Lung (tissue), 12 donors: ENCODE measurements around the gene ARMC7. TPM values are rescaled to one million over a fixed set of nuclear protein-coding genes. Genes with fewer than 3 reads are reported as not detected.

Experiments
- ATAC-seq: fragments of 200-7000 bp; cut with Tn5 transposase; one replicate; pipeline ENCODE4 v1.9.1; 2020; ENCODE audit warnings: moderate number of reproducible peaks; ENCODE audit not compliant: insufficient read depth, low FRiP score
- DNase-seq, 3 donors: peaks; one replicate each; pipeline ENCODE4 v3.0.0-alpha.2; 2013 to 2017
- H3K27ac ChIP-seq, 2 donors: one replicate each; pipeline ENCODE4 v1.5.1; 2013; ENCODE audit warnings: mild to moderate bottlenecking in 2 of 2, moderate library complexity in 2 of 2, control low read depth in 1 of 2, inconsistent platforms in 1 of 2, low read depth in 1 of 2, low read length in 1 of 2
- H3K27me3 ChIP-seq, 3 donors: one replicate each; pipeline ENCODE4 v1.5.1; 2013; ENCODE audit warnings: low read length in 2 of 3; ENCODE audit not compliant: control insufficient read depth in 3 of 3, insufficient read depth in 3 of 3
- H3K36me3 ChIP-seq, 4 donors: one replicate each; pipeline ENCODE4 v1.5.1; 2013; ENCODE audit warnings: low read length in 4 of 4, mild to moderate bottlenecking in 1 of 4, moderate library complexity in 1 of 4; ENCODE audit not compliant: control insufficient read depth in 4 of 4, insufficient read depth in 4 of 4
- H3K4me1 ChIP-seq, 5 donors: one replicate each; pipeline ENCODE4 v1.5.1; 2013; ENCODE audit warnings: low read length in 5 of 5, mild to moderate bottlenecking in 2 of 5, moderate library complexity in 1 of 5; ENCODE audit not compliant: control insufficient read depth in 5 of 5, insufficient read depth in 5 of 5
- H3K4me3 ChIP-seq: one replicate; pipeline ENCODE4 v1.5.1; 2013; ENCODE audit warnings: mild to moderate bottlenecking, control low read depth, moderate library complexity
- H3K9ac ChIP-seq, 2 donors: one replicate each; pipeline ENCODE4 v1.5.1; 2013; ENCODE audit warnings: low read length in 2 of 2, control low read depth in 1 of 2; ENCODE audit not compliant: insufficient read depth in 1 of 2
- H3K9me3 ChIP-seq, 4 donors: one replicate each; pipeline ENCODE4 v1.5.1; 2013; ENCODE audit warnings: low read length in 3 of 4, mild to moderate bottlenecking in 1 of 4, moderate library complexity in 1 of 4; ENCODE audit not compliant: control insufficient read depth in 4 of 4, insufficient read depth in 3 of 4
- WGBS, 2 donors: extraction: QIAGEN DNeasy Blood & Tissue Kit; methylation state at CpG; one replicate each; pipeline ENCODE4 v1.1.7; 2013; 5-methylcytosine and 5-hydroxymethylcytosine counted together
- polyA plus RNA-seq, 2 donors: library from polyadenylated mRNA; stranded (reverse); fragments of 200-250 nt; gene quantifications; one replicate each; pipeline ENCODE4 v1.2.1, GENCODE V29; 2013
- total RNA-seq, 2 donors: library from RNA; depleted of rRNA in 1 of 2; stranded (reverse); fragments of >200 nt in 1 of 2; gene quantifications; one replicate each; pipeline ENCODE4 v1.2.1, GENCODE V29; 2014 to 2021
- TF ChIP-seq, protein P1 (sequence below): IDR thresholded peaks from 2 replicates; pipeline ENCODE4 v1.5.1; 2012; ENCODE audit warnings: mild to moderate bottlenecking; ENCODE audit errors: control extremely low read depth, extremely low read depth
- donor health status: control.
- donor health status: control.
- donor health status: Bipolar disorder and iron deficiency.
- donor health status: healthy.
- donor health status: DM: yes; HTN: yes; CAD: no.

ARMC7 gene
- total and polyA plus RNA-seq, 4 donors: 8.1 to 19.2 (median 11.8) TPM

- Histone ChIP-seq H3K9me3 (peaks cover 0 to 3% (median 0%) of the 10 kb centered on the region in 4 donors), H3K4me3 (no peak overlapping the region), H3K36me3 (peaks cover 2 to 42% (median 29%) of the 10 kb centered on the region in 4 donors), H3K27me3 (no peaks in the 10 kb centered on the region), H3K4me1 (peaks cover 0 to 5% (median 0%) of the 10 kb centered on the region in 5 donors), H3K9ac (no peak overlapping the region), H3K27ac (no peak overlapping the region)
- TF ChIP-seq, protein P1, sequence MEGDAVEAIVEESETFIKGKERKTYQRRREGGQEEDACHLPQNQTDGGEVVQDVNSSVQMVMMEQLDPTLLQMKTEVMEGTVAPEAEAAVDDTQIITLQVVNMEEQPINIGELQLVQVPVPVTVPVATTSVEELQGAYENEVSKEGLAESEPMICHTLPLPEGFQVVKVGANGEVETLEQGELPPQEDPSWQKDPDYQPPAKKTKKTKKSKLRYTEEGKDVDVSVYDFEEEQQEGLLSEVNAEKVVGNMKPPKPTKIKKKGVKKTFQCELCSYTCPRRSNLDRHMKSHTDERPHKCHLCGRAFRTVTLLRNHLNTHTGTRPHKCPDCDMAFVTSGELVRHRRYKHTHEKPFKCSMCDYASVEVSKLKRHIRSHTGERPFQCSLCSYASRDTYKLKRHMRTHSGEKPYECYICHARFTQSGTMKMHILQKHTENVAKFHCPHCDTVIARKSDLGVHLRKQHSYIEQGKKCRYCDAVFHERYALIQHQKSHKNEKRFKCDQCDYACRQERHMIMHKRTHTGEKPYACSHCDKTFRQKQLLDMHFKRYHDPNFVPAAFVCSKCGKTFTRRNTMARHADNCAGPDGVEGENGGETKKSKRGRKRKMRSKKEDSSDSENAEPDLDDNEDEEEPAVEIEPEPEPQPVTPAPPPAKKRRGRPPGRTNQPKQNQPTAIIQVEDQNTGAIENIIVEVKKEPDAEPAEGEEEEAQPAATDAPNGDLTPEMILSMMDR: no peak
- ATAC-seq (no peak), DNase-seq (no peak)
- 90 to 95% methylated on average over 8 of the region's 8 CpGs for WGBS, 2 donors
These were observed 45.3 kb upstream of the ARMC7 start for GRCh38 chr17:75064460-75064859.

DNA sequence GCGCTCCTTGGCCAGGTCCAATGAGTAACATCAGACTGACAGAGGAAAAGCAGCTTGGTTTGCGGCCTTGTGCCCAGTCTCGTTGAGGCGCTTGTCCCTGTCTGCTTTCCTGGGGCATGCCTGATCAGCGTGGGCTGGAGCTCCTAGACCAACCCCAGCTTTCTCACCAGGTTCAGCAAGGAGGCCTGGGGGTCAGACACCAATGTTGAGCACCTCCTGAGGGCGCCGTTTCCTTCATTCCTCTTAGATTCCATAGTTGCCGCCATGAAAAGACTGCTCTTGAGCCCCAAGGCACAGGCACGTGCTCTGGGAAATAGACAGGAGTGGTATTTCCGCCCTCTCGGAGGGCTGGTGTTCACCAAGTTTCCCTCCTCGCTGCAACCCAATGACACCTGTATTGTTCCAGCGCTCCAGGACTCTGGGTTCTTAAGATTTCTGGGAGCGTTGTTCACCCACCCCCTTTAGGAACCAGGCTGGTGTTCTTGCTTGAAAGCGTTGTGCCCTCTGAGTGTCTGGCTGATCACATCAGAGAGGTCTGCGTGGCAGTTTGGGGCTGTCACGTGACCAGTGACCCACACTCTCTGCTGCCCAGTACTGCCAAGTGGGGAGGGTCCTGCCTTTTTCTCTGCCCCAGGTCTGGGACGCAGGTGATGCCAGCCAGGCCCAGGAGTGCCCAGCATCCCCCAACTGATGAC is 44.8 kb upstream of the ARMC7 start:
- Histone ChIP-seq H3K4me3 (no peak overlapping the region), H3K4me1 (peaks cover 0 to under 1% (median 0%) of the 10 kb centered on the region in 5 donors), H3K9me3 (peaks cover 0 to 3% (median 0%) of the 10 kb centered on the region in 4 donors), H3K27me3 (no peaks in the 10 kb centered on the region), H3K27ac (no peak overlapping the region), H3K9ac (no peak overlapping the region), H3K36me3 (peaks cover 0 to 41% (median 26%) of the 10 kb centered on the region in 4 donors)
- ATAC-seq (no peak), DNase-seq (no peak)
- WGBS, 2 donors: 95 to 96% methylated on average over 18 of the region's 18 CpGs
- TF ChIP-seq, protein P1: no peak

- no peak for ATAC-seq
- no peak overlapping the region for H3K9ac ChIP-seq
- 75 to 80% methylated on average over 6 of the region's 6 CpGs for WGBS, 2 donors
These were observed 44.1 kb upstream of the ARMC7 start for GRCh38 chr17:75065562-75066151.

More at GRCh38 chr17:75065562-75066151, 44.1 kb upstream of the ARMC7 start:
- TF ChIP-seq, protein P1: no peak
- no peak for DNase-seq
- peaks cover 0 to 38% (median 26%) of the 10 kb centered on the region in 4 donors for H3K36me3 ChIP-seq
- H3K4me1 ChIP-seq: no peaks in the 10 kb centered on the region
- H3K4me3 ChIP-seq: no peak overlapping the region
- H3K27ac ChIP-seq: no peak overlapping the region
- H3K27me3 ChIP-seq: no peaks in the 10 kb centered on the region
- H3K9me3 ChIP-seq: peaks cover 0 to 3% (median 0%) of the 10 kb centered on the region in 4 donors
